ENCODE data around the gene FGFBP1. TPM values are rescaled to one million over a fixed set of nuclear protein-coding genes. Genes with fewer than 3 reads are reported as not detected.

Gene FGFBP1
- total RNA-seq, 1 experiment from 2014 or later = 133 TPM

- peaks cover 9% of the 10 kb centered on the region for H3F3A ChIP-seq (ENCODE audit: low read length, unreplicated experiment)
- BruUV-seq (replicated peaks) = TSS peak; percentile 90
- ChIA-PET POLR2A (ENCODE audit: unreplicated experiment) (interaction anchor here (0.6 to 1.2 kb wide), 2 partner anchors 30 to 668 kb away, joined by 3 read pairs; no protein-coding TSS in a partner anchor), CTCF (interaction anchor here (0.6 to 1.6 kb wide), 3 partner anchors 31 to 97 kb away, joined by 4 to 11 read pairs (median 7); no protein-coding TSS in a partner anchor)
- no peaks in the 10 kb centered on the region for H3K9me2 ChIP-seq (replicated peaks; ENCODE audit: low read length)
- DNase-seq = no peak
- H3K4me2 ChIP-seq (ENCODE audit: low read length) = peak overlapping the region; percentile 45
- no peaks in the 10 kb centered on the region for H3K36me3 ChIP-seq (ENCODE audit: low read depth, low read length)
- H4K20me1 ChIP-seq (ENCODE audit: low read length) = no peaks in the 10 kb centered on the region
- peaks cover 5% of the 10 kb centered on the region; the same call in 1 of the 2 replicates for H3K9me3 ChIP-seq (ENCODE audit: low read length)
- no peaks in the 10 kb centered on the region for H3K27me3 ChIP-seq (ENCODE audit: low read length)
- no peak for TF ChIP-seq EZH2phosphoT487 (IDR thresholded peaks at IDR 0.05; ENCODE audit: borderline replicate concordance, low read length)
- no peak for TF ChIP-seq EZH2 (IDR thresholded peaks at IDR 0.05; ENCODE audit: low read length, unreplicated experiment)
- no peak for TF ChIP-seq CTCF (conservative IDR thresholded peaks at IDR 0.05; ENCODE audit: low read depth, low read length)
- ATAC-seq = peak; percentile 26
- peak overlapping the region; percentile 79 for H3K9ac ChIP-seq (ENCODE audit: low read length)
- peak overlapping the region; percentile 99 for H3K27ac ChIP-seq (ENCODE audit: low read length)
- no peaks in the 10 kb centered on the region for H3K79me2 ChIP-seq (ENCODE audit: low read length)
- no peak overlapping the region for H3K4me3 ChIP-seq (ENCODE audit: low read length)
- H3K4me1 ChIP-seq (ENCODE audit: insufficient read depth, low read length) = peaks cover 44% of the 10 kb centered on the region
- intact Hi-C loops (cut with micrococcal nuclease) = loop anchor here (1.0 to 2.0 kb wide), 3 partner anchors 8 to 42 kb away; no protein-coding TSS in a partner anchor
- no peak overlapping the region for H2AFZ ChIP-seq (ENCODE audit: low read length)
Measured at GRCh38 chr4:15912961-15913630, 25.4 kb downstream of the FGFBP1 start.

- intact Hi-C loops (cut with micrococcal nuclease) = loop anchor here (2.0 kb wide), 1 partner anchor 43 kb away; no protein-coding TSS in a partner anchor
- TF ChIP-seq CTCF (conservative IDR thresholded peaks at IDR 0.05; ENCODE audit: low read depth, low read length) = no peak
- no peak for TF ChIP-seq EZH2phosphoT487 (IDR thresholded peaks at IDR 0.05; ENCODE audit: borderline replicate concordance, low read length)
- no peak for TF ChIP-seq EZH2 (IDR thresholded peaks at IDR 0.05; ENCODE audit: low read length, unreplicated experiment)
- Histone ChIP-seq H3K27me3 (ENCODE audit: low read length) (no peaks in the 10 kb centered on the region), H3K79me2 (ENCODE audit: low read length) (no peaks in the 10 kb centered on the region), H2AFZ (ENCODE audit: low read length) (no peak overlapping the region), H3F3A (ENCODE audit: low read length, unreplicated experiment) (peaks cover 9% of the 10 kb centered on the region), H3K4me1 (ENCODE audit: insufficient read depth, low read length) (peaks cover 36% of the 10 kb centered on the region), H3K9me2 (replicated peaks; ENCODE audit: low read length) (no peaks in the 10 kb centered on the region), H3K36me3 (ENCODE audit: low read depth, low read length) (no peaks in the 10 kb centered on the region), H3K9ac (ENCODE audit: low read length) (peak overlapping the region; percentile 79), H3K4me2 (ENCODE audit: low read length) (peak overlapping the region; percentile 45; the same call in 1 of the 2 replicates), H4K20me1 (ENCODE audit: low read length) (no peaks in the 10 kb centered on the region), H3K9me3 (ENCODE audit: low read length) (peaks cover 5% of the 10 kb centered on the region; the same call in 1 of the 2 replicates), H3K4me3 (ENCODE audit: low read length) (no peak overlapping the region), H3K27ac (ENCODE audit: low read length) (peak overlapping the region; percentile 99)
- no TSS peak for BruUV-seq (replicated peaks)
- DNase-seq (peak; percentile 22), ATAC-seq (no peak)
- POLR2A ChIA-PET (ENCODE audit: unreplicated experiment) = no interaction called here
- CTCF ChIA-PET = no interaction called here
Measured at GRCh38 chr4:15912236-15912635, 26.3 kb downstream of the FGFBP1 start.
